Hindlimb muscle (tissue), 1 donor: Measurements from ENCODE around the gene RIPK3. TPM values are rescaled to one million over a fixed set of nuclear protein-coding genes. Genes with fewer than 3 reads are reported as not detected.
"Not testable (repeated sequence)": the region's sequence is repeated elsewhere in the genome, so short reads cannot be mapped to it uniquely, and the experiment has no call there.

Experiments used
- DNase-seq: peaks from one replicate; pipeline ENCODE4 v3.0.0-alpha.2; 2013
- polyA plus RNA-seq: library from polyadenylated mRNA; unstranded; fragments of 120-200 nt; gene quantifications from one replicate; pipeline ENCODE4 v1.2.1, GENCODE V29; 2013; ENCODE audit not compliant: insufficient read length

The RIPK3 gene
- polyA plus RNA-seq, 1 donor = 2.1 TPM

GRCh38 chr14:24369463-24369862, 29.7 kb upstream of the RIPK3 start:
- DNase-seq = no peak

GRCh38 chr14:24368562-24369252, 28.9 kb upstream of the RIPK3 start:
- peak; percentile 84 for DNase-seq

- DNase-seq = no peak
These were observed 28.4 kb upstream of the RIPK3 start for GRCh38 chr14:24368212-24368561.

- peak; percentile 92 for DNase-seq
These were observed 27.9 kb upstream of the RIPK3 start, which contains the start of gene NFATC4 for GRCh38 chr14:24367514-24368211. Gene NFATC4 (plus strand): TSS chr14:24368184. CDS start chr14:24368341, 157 bp downstream.

- DNase-seq = peak; percentile 90
These were observed 27.1 kb upstream of the RIPK3 start for GRCh38 chr14:24366721-24367513.

- no peak for DNase-seq
These were observed 26.6 kb upstream of the RIPK3 start for GRCh38 chr14:24366413-24366720.

- peak; percentile 89 for DNase-seq
These were observed 26.0 kb upstream of the RIPK3 start for GRCh38 chr14:24365600-24366412.

- DNase-seq = no peak
These were observed 25.1 kb upstream of the RIPK3 start for GRCh38 chr14:24364841-24365240.

GRCh38 chr14:24363401-24363800, 23.6 kb upstream of the RIPK3 start:
- DNase-seq = no peak

GRCh38 chr14:24362241-24362960, 22.6 kb upstream of the RIPK3 start:
- no peak for DNase-seq

- no peak for DNase-seq
These were observed 21.5 kb upstream of the RIPK3 start for GRCh38 chr14:24361326-24361725.

- no peak for DNase-seq
These were observed 20.5 kb upstream of the RIPK3 start for GRCh38 chr14:24360281-24360680.

GRCh38 chr14:24356208-24356607, 16.4 kb upstream of the RIPK3 start:
- DNase-seq = no peak

- DNase-seq = no peak
These were observed 15.2 kb upstream of the RIPK3 start for GRCh38 chr14:24355009-24355408.

- not testable (repeated sequence) for DNase-seq
These were observed 14.7 kb upstream of the RIPK3 start for GRCh38 chr14:24354482-24354825.

- DNase-seq = no peak
These were observed 14.0 kb upstream of the RIPK3 start for GRCh38 chr14:24353559-24354481.

GRCh38 chr14:24351517-24351916, 11.7 kb upstream of the RIPK3 start:
- no peak for DNase-seq

- no peak for DNase-seq
These were observed 10.0 kb upstream of the RIPK3 start for GRCh38 chr14:24349742-24350141.

GRCh38 chr14:24348186-24348585, 8.4 kb upstream of the RIPK3 start:
- DNase-seq = no peak

GRCh38 chr14:24347134-24347533, 7.3 kb upstream of the RIPK3 start:
- no peak for DNase-seq
